Mesothelial cell of epicardium (in vitro differentiated cells): Measurements from ENCODE around the gene HSD17B2. TPM values are rescaled to one million over a fixed set of nuclear protein-coding genes. Genes with fewer than 3 reads are reported as not detected.

Source experiments
- DNase-seq, 2 experiments: peaks; one replicate each; pipeline ENCODE4 v3.0.0; 2021; ENCODE audit warnings: low spot score in 2 of 2; ENCODE audit not compliant: unreplicated experiment in 2 of 2
- H3K27ac Mint-ChIP-seq: 2 replicates; pipeline ENCODE4 v1.8.0; 2021; ENCODE audit warnings: mixed read lengths
- H3K27me3 Mint-ChIP-seq: 2 replicates; pipeline ENCODE4 v1.8.0; 2021; ENCODE audit warnings: low read depth, mixed read lengths
- H3K36me3 Mint-ChIP-seq: 2 replicates; pipeline ENCODE4 v1.8.0; 2021; ENCODE audit warnings: mixed read lengths
- H3K4me1 Mint-ChIP-seq: 2 replicates; pipeline ENCODE4 v1.8.0; 2021; ENCODE audit warnings: mixed read lengths
- H3K4me3 Mint-ChIP-seq: 2 replicates; pipeline ENCODE4 v1.8.0; 2021; ENCODE audit warnings: mild to moderate bottlenecking, moderate library complexity, mixed read lengths
- H3K9me3 Mint-ChIP-seq: 2 replicates; pipeline ENCODE4 v1.8.0; 2021; ENCODE audit warnings: mixed read lengths
- CTCF ChIP-seq: fragments of 200-600 bp; sonication (generic); IDR thresholded peaks from one replicate; pipeline ENCODE4 v1.5.0; 2021; ENCODE audit warnings: antibody characterized with exemption; ENCODE audit not compliant: unreplicated experiment
- total RNA-seq: library from RNA; stranded (reverse); gene quantifications from 3 replicates; pipeline ENCODE4 v1.2.1, GENCODE V29; 2021

HSD17B2 gene
- total RNA-seq, 1 donor from 2014 or later = 3.1 TPM

DNA sequence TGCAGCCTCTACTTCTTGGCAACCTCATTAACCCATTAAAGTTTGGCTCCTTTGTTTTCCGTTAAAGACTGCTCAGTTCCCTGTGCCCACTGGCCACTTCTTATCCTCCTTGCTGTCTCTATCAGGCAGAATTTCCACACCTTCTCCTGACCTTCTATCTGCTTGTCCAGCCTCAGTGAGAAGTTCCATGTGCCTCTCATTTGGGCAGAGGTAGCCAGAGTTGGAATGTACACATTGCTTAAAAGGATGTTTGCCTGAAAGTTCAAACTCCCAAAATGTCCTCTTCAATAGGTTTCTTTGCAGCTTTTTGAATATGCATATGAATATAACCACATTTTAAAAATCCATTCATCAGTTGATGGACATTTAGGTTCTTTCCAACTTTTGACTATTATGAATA is 47.0 kb downstream of the HSD17B2 start:
- H3K36me3 Mint-ChIP-seq = peaks cover under 1% of the 10 kb centered on the region
- peaks cover 34% of the 10 kb centered on the region for H3K9me3 Mint-ChIP-seq
- H3K4me1 Mint-ChIP-seq = no peaks in the 10 kb centered on the region

GRCh38 chr16:82082543-82083244 is 47.6 kb downstream of the HSD17B2 start:
- TF ChIP-seq CTCF = no peak
- H3K27me3 Mint-ChIP-seq = peaks cover 9% of the 10 kb centered on the region
- no peaks in the 10 kb centered on the region for H3K36me3 Mint-ChIP-seq
- H3K9me3 Mint-ChIP-seq = peaks cover 28% of the 10 kb centered on the region
- no peak overlapping the region for H3K4me3 Mint-ChIP-seq
- DNase-seq = no peak
- no peak overlapping the region for H3K27ac Mint-ChIP-seq
- H3K4me1 Mint-ChIP-seq = no peaks in the 10 kb centered on the region

More for the DNA sequence above, 47.0 kb downstream of the HSD17B2 start:
- Mint-ChIP-seq H3K27ac (no peak overlapping the region), H3K4me3 (no peak overlapping the region), H3K27me3 (peaks cover 9% of the 10 kb centered on the region)
- no peak for DNase-seq
- TF ChIP-seq CTCF = no peak

DNA sequence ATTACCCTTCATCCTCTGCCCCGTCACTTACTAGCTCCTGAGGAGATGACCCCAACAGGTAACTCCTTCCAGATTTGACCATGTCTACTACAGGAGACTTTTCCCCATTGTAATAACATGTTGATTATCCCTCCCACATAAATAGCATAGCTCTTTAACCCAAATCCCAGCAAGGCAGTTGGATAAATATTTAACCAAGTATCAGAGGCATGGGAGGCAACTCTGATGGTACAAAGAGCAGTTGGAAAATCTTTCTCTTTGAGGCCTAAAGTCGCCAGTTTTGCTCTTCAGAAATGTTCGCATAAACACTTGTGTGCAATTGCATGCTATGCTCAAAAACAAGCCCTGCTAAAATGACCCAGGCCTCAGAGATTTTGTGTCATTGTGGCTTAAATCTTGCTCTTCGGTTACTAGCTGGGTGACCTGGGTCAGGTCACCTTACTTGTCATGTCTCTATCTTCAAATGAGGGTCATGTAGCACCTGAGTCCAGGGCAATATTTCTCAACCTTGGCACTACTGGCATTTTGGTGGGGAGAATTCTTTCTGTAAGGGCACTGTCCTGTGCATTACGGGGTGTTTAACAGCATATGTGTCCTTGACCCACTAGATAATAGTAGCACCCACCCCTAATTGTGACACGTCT is 48.8 kb downstream of the HSD17B2 start:
- peaks cover 19% of the 10 kb centered on the region for H3K9me3 Mint-ChIP-seq
- H3K4me3 Mint-ChIP-seq = no peak overlapping the region
- no peaks in the 10 kb centered on the region for H3K36me3 Mint-ChIP-seq
- DNase-seq = no peak
- H3K4me1 Mint-ChIP-seq = no peaks in the 10 kb centered on the region
- no peak overlapping the region for H3K27ac Mint-ChIP-seq
- H3K27me3 Mint-ChIP-seq = peaks cover 9% of the 10 kb centered on the region
- TF ChIP-seq CTCF = no peak

- Mint-ChIP-seq H3K36me3 (no peaks in the 10 kb centered on the region), H3K9me3 (peaks cover 10% of the 10 kb centered on the region), H3K27ac (no peak overlapping the region), H3K4me1 (no peaks in the 10 kb centered on the region), H3K4me3 (no peak overlapping the region), H3K27me3 (peaks cover 8% of the 10 kb centered on the region)
- no peak for DNase-seq
- TF ChIP-seq CTCF = no peak
These were observed 50.1 kb downstream of the HSD17B2 start for GRCh38 chr16:82085011-82085779.

- H3K9me3 Mint-ChIP-seq = no peaks in the 10 kb centered on the region
- H3K27me3 Mint-ChIP-seq = peaks cover 5% of the 10 kb centered on the region
- no peak for TF ChIP-seq CTCF
- no peak for DNase-seq
- no peak overlapping the region for H3K27ac Mint-ChIP-seq
- H3K4me1 Mint-ChIP-seq = no peaks in the 10 kb centered on the region
- no peak overlapping the region for H3K4me3 Mint-ChIP-seq
- no peaks in the 10 kb centered on the region for H3K36me3 Mint-ChIP-seq
These were observed 53.4 kb downstream of the HSD17B2 start for GRCh38 chr16:82088483-82088882.
